PFSK-1 (cell line): Measurements from ENCODE around the gene SLAMF1.

Experiments
- POLR2AphosphoS5 ChIP-seq: IDR thresholded peaks from 2 replicates; pipeline ENCODE4 v1.6.1; 2012; ENCODE audit warnings: low read depth, mild to moderate bottlenecking, control low read depth, low read length, moderate library complexity
- TAF1 ChIP-seq: IDR thresholded peaks from 2 replicates; pipeline ENCODE4 v1.6.1; 2012; ENCODE audit warnings: low read length, control low read depth, borderline replicate concordance; ENCODE audit not compliant: insufficient read depth

GRCh38 chr1:160670701-160671100, 23.9 kb upstream of the SLAMF1 start:
- TF ChIP-seq POLR2AphosphoS5 (no peak), TAF1 (no peak)
